Measurements from ENCODE around the gene ABCC4.
A peak's percentile ranks its signal among the peaks of the same experiment; 100 is the strongest.

The ABCC4 gene

DNA sequence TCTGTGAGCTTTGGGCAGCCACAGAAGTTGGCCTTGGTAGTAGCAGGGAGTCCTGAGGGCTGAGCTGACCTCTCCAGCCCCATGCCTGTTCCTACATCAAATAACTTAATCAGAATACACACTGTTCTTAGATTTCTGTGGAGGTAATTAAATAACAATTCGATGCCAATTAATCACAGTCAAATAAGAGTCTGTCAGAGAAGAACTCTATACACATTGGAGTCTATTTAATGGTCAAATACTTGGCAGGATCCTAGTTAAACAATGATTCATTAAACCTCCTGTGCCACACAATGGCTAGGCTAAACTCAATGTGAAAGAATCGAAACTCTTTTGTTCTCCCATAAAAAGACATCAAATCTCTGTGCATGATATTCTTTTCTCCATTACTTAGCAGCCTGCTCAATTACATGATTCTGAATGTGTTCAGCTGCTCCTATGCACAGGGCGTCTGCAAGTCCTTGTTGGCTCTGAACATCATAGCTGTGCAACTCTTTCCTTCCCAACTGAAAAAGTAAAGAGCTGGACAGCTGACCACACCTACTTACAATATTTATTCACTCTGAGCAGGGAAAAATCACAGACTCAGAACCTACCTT is 173.1 kb downstream of the ABCC4 start:
- 91% methylated on average over 3 of the region's 3 CpGs for WGBS, 2 experiments
- H3K27ac ChIP-seq (ENCODE audit: insufficient read depth, low read depth, low read length, poor library complexity, severe bottlenecking), result no peak overlapping the region
- H3K4me1 ChIP-seq (ENCODE audit: control insufficient read depth, insufficient read depth, low read length), result peaks cover 7% of the 10 kb centered on the region
- no peak overlapping the region for H3K4me3 ChIP-seq (ENCODE audit: insufficient read depth, low read depth, low read length)
- no peaks in the 10 kb centered on the region for H3K27me3 ChIP-seq (ENCODE audit: control insufficient read depth, insufficient read depth, low read length, poor library complexity, severe bottlenecking)
- H3K36me3 ChIP-seq (ENCODE audit: control insufficient read depth, insufficient read depth, low read length), result no peaks in the 10 kb centered on the region
- no peaks in the 10 kb centered on the region for H3K9me3 ChIP-seq (ENCODE audit: control insufficient read depth, low read length)

DNA sequence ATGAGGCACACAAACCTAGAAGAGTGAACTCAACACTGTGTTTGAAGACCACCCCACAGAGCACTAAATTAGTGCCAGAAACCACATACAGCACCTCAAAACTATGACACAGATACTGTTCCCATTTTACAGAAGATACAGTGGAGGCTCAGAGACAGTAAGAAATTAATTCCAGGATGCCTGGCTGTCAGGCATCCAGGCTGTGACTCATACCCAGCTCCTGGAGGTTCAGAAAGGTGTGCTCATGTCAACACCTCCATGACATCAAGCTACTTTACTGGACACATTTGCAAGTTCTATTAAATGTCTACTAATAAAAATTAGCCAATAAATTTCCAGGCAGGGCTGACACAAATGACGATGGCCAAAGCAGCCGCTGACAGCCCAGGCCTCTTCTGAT is 176.3 kb downstream of the ABCC4 start:
- no peak overlapping the region for H3K27ac ChIP-seq (ENCODE audit: insufficient read depth, low read depth, low read length, poor library complexity, severe bottlenecking)
- peaks cover 7% of the 10 kb centered on the region for H3K4me1 ChIP-seq (ENCODE audit: control insufficient read depth, insufficient read depth, low read length)
- 96 to 100% methylated on average over 2 of the region's 2 CpGs for WGBS, 2 experiments
- no peak overlapping the region for H3K4me3 ChIP-seq (ENCODE audit: insufficient read depth, low read depth, low read length)
- no peaks in the 10 kb centered on the region for H3K27me3 ChIP-seq (ENCODE audit: control insufficient read depth, insufficient read depth, low read length, poor library complexity, severe bottlenecking)
- no peaks in the 10 kb centered on the region for H3K9me3 ChIP-seq (ENCODE audit: control insufficient read depth, low read length)
- no peaks in the 10 kb centered on the region for H3K36me3 ChIP-seq (ENCODE audit: control insufficient read depth, insufficient read depth, low read length)

DNA sequence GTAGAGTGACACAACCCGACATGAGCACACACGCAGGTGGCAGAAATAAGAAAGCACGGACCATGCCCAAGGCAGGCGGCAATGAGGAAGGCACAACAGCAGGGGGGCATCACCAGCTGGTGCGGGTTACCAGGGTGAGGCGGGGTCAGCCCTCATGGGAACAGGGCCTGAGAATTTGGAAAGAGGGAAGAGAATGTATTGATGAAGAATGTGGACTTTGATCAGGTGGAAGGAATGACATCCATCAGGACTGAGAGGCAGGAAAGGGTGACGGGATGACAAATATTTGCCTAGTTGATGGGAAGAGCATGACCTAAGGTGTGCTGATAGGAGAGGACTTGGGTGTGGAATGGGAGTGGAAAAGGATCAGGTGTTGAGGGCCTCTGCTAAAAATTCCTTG is 177.5 kb downstream of the ABCC4 start:
- H3K4me1 ChIP-seq (ENCODE audit: control insufficient read depth, insufficient read depth, low read length), result peaks cover 7% of the 10 kb centered on the region
- no peaks in the 10 kb centered on the region for H3K27me3 ChIP-seq (ENCODE audit: control insufficient read depth, insufficient read depth, low read length, poor library complexity, severe bottlenecking)
- WGBS, 2 experiments, result 86 to 88% methylated on average over 7 of the region's 7 CpGs
- H3K27ac ChIP-seq (ENCODE audit: insufficient read depth, low read depth, low read length, poor library complexity, severe bottlenecking), result no peak overlapping the region
- no peaks in the 10 kb centered on the region for H3K36me3 ChIP-seq (ENCODE audit: control insufficient read depth, insufficient read depth, low read length)
- no peak overlapping the region for H3K4me3 ChIP-seq (ENCODE audit: insufficient read depth, low read depth, low read length)
- no peaks in the 10 kb centered on the region for H3K9me3 ChIP-seq (ENCODE audit: control insufficient read depth, low read length)

DNA sequence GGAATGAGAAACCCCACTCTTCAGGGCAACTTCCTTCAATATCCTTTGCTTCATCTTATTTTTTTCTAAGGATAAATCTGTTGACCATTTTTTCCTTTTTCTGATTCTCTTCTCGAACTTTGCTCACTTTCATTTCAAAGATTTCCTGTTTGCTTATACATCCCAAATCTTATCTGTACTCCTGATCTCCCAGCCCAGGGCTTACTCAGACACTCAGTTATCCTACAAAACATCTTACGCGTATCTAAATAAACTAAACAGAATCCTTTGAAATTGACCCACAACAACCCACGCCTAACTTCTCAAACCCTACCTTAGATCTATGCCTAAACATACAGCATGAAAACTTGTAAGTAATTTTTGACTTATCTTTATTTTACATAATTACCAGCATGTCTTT is 179.2 kb downstream of the ABCC4 start:
- Histone ChIP-seq H3K27ac (ENCODE audit: insufficient read depth, low read depth, low read length, poor library complexity, severe bottlenecking) (no peak overlapping the region), H3K4me1 (ENCODE audit: control insufficient read depth, insufficient read depth, low read length) (peaks cover 6% of the 10 kb centered on the region), H3K36me3 (ENCODE audit: control insufficient read depth, insufficient read depth, low read length) (no peaks in the 10 kb centered on the region), H3K4me3 (ENCODE audit: insufficient read depth, low read depth, low read length) (no peak overlapping the region), H3K9me3 (ENCODE audit: control insufficient read depth, low read length) (no peaks in the 10 kb centered on the region), H3K27me3 (ENCODE audit: control insufficient read depth, insufficient read depth, low read length, poor library complexity, severe bottlenecking) (no peaks in the 10 kb centered on the region)
- 94 to 96% methylated on average over 4 of the region's 4 CpGs for WGBS, 2 experiments

DNA sequence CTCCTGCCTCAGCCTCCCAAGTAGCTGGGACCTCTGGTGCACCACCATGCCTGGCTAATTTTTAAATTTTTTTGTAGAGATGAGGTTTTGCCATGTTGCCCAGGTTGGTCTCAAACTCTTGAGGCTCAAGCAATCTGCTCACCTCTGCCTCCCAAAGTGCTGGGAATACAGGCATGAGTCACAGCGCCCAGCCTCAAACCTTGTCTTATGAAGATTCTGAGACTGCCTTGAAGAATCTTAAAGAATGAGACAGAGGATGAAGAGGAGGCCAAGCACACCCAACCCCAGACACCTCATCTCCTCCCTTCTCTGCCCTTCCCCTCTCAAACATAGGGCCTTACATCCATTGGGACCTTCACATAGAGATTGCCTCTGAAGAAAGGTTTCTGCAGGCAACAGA is 179.7 kb downstream of the ABCC4 start:
- H3K36me3 ChIP-seq (ENCODE audit: control insufficient read depth, insufficient read depth, low read length), result no peaks in the 10 kb centered on the region
- H3K27ac ChIP-seq (ENCODE audit: insufficient read depth, low read depth, low read length, poor library complexity, severe bottlenecking), result no peak overlapping the region
- H3K27me3 ChIP-seq (ENCODE audit: control insufficient read depth, insufficient read depth, low read length, poor library complexity, severe bottlenecking), result no peaks in the 10 kb centered on the region
- H3K4me3 ChIP-seq (ENCODE audit: insufficient read depth, low read depth, low read length), result no peak overlapping the region
- 92% methylated on average over 1 of the region's 1 CpG for WGBS, 2 experiments
- H3K4me1 ChIP-seq (ENCODE audit: control insufficient read depth, insufficient read depth, low read length), result peaks cover 10% of the 10 kb centered on the region
- H3K9me3 ChIP-seq (ENCODE audit: control insufficient read depth, low read length), result no peaks in the 10 kb centered on the region

DNA sequence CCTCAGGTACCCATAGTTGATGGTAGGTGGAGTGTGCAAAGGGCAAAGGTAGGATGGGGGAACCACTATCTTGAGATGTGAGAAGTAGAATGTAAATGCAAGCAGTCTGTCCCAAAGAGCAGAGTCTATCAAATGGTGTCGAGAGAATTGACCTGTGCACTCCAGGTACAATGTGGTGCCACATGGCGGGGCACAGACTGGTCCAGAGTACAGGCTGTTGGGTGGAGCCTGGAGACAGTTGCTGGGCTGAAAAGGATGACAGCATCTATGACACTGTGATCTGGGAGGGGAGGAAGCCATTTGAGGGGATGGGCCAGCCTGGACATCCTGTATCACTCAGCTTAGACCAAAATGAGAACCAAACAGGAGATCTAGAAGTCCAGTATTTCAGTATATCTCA is 180.6 kb downstream of the ABCC4 start:
- H3K27me3 ChIP-seq (ENCODE audit: control insufficient read depth, insufficient read depth, low read length, poor library complexity, severe bottlenecking), result no peaks in the 10 kb centered on the region
- no peaks in the 10 kb centered on the region for H3K9me3 ChIP-seq (ENCODE audit: control insufficient read depth, low read length)
- no peaks in the 10 kb centered on the region for H3K36me3 ChIP-seq (ENCODE audit: control insufficient read depth, insufficient read depth, low read length)
- no peak overlapping the region for H3K4me3 ChIP-seq (ENCODE audit: insufficient read depth, low read depth, low read length)
- peaks cover 11% of the 10 kb centered on the region for H3K4me1 ChIP-seq (ENCODE audit: control insufficient read depth, insufficient read depth, low read length)
- no peak overlapping the region for H3K27ac ChIP-seq (ENCODE audit: insufficient read depth, low read depth, low read length, poor library complexity, severe bottlenecking)
- 92 to 94% methylated on average over 2 of the region's 2 CpGs for WGBS, 2 experiments

DNA sequence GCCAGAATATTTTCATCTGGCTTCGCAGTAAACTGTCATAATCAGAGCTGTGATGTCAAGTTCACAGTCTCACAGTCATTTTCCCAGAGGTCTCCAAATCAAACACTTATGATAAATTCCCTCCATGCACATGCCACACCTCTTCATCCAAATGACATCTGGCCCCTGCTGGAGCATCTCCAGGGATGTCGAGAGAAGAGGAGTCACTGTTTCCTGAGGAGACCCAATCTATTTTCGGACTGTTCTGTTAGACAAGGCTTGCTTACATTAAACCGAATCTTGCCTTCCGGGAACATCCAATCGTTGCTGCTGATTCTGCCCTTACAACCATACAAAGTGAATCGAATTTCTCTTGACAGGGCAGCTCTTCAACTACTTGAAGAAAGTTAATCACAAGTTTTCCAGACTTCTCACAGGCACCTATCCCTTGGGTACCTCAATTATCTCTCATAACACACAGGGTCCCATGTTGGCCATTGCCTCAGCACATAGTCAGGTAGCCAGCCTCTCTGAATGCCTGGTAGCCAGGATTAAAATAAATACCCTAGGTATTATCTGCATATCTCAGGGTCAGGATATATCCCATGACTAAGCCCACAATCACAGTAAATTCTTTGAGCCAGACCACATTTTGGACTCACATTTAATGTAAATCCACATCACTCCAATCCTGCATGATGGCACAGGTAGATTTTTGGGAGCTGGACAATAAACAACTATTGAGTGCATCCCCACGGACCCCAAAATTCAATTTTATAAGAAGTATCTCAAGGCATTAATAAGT is 182.5 kb downstream of the ABCC4 start:
- peaks cover 29% of the 10 kb centered on the region for H3K4me1 ChIP-seq (ENCODE audit: control insufficient read depth, insufficient read depth, low read length)
- WGBS, 2 experiments, result 94 to 96% methylated on average over 8 of the region's 8 CpGs
- H3K9me3 ChIP-seq (ENCODE audit: control insufficient read depth, low read length), result no peaks in the 10 kb centered on the region
- no peaks in the 10 kb centered on the region for H3K36me3 ChIP-seq (ENCODE audit: control insufficient read depth, insufficient read depth, low read length)
- H3K27ac ChIP-seq (ENCODE audit: insufficient read depth, low read depth, low read length, poor library complexity, severe bottlenecking), result no peak overlapping the region
- no peaks in the 10 kb centered on the region for H3K27me3 ChIP-seq (ENCODE audit: control insufficient read depth, insufficient read depth, low read length, poor library complexity, severe bottlenecking)
- no peak overlapping the region for H3K4me3 ChIP-seq (ENCODE audit: insufficient read depth, low read depth, low read length)

DNA sequence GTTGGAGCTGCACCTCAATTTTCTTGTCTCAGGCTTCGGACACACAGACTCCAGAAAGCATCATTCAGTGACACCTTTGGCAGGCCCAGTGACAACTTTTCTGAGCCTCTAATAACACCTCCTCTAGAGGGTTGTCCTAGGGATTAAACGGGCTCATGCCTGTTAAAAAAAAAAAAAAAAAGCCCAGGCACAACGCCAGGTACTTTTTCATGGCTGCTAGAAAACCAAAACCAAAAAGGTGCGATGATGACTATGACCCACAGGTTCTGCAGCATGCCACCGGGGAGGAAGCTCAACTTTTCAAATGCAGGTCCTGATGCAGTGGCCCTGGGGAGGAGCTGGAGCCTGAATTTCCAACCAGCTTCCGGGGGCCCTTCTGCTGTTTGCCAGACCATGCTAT is 184.2 kb downstream of the ABCC4 start:
- H3K27ac ChIP-seq (ENCODE audit: insufficient read depth, low read depth, low read length, poor library complexity, severe bottlenecking), result no peak overlapping the region
- no peaks in the 10 kb centered on the region for H3K9me3 ChIP-seq (ENCODE audit: control insufficient read depth, low read length)
- no peaks in the 10 kb centered on the region for H3K36me3 ChIP-seq (ENCODE audit: control insufficient read depth, insufficient read depth, low read length)
- no peak overlapping the region for H3K4me3 ChIP-seq (ENCODE audit: insufficient read depth, low read depth, low read length)
- no peaks in the 10 kb centered on the region for H3K27me3 ChIP-seq (ENCODE audit: control insufficient read depth, insufficient read depth, low read length, poor library complexity, severe bottlenecking)
- WGBS, 2 experiments, result 86 to 88% methylated on average over 6 of the region's 6 CpGs
- peaks cover 44% of the 10 kb centered on the region for H3K4me1 ChIP-seq (ENCODE audit: control insufficient read depth, insufficient read depth, low read length)

DNA sequence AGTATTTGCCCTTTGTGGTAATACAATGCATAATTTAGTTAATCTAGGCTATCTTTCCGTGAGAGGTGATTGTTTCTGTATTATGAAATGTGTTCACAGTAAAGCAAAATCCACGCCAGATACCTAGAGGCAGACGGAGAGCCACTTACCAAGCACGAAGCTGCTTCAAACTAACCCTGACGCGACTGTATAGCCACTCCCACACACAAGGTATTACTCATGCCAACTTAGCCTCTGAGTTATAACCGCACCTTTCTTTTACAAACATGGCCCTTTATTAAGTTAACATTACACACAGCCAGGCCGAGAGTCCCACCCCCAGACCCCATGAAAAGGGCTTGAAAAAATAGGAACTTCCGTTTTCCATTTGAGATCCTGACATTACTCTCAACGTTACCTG is 185.7 kb downstream of the ABCC4 start:
- H3K27me3 ChIP-seq (ENCODE audit: control insufficient read depth, insufficient read depth, low read length, poor library complexity, severe bottlenecking), result no peaks in the 10 kb centered on the region
- 86 to 88% methylated on average over 10 of the region's 10 CpGs for WGBS, 2 experiments
- no peak overlapping the region for H3K27ac ChIP-seq (ENCODE audit: insufficient read depth, low read depth, low read length, poor library complexity, severe bottlenecking)
- no peak overlapping the region for H3K4me3 ChIP-seq (ENCODE audit: insufficient read depth, low read depth, low read length)
- no peaks in the 10 kb centered on the region for H3K36me3 ChIP-seq (ENCODE audit: control insufficient read depth, insufficient read depth, low read length)
- peaks cover 46% of the 10 kb centered on the region for H3K4me1 ChIP-seq (ENCODE audit: control insufficient read depth, insufficient read depth, low read length)
- H3K9me3 ChIP-seq (ENCODE audit: control insufficient read depth, low read length), result no peaks in the 10 kb centered on the region

DNA sequence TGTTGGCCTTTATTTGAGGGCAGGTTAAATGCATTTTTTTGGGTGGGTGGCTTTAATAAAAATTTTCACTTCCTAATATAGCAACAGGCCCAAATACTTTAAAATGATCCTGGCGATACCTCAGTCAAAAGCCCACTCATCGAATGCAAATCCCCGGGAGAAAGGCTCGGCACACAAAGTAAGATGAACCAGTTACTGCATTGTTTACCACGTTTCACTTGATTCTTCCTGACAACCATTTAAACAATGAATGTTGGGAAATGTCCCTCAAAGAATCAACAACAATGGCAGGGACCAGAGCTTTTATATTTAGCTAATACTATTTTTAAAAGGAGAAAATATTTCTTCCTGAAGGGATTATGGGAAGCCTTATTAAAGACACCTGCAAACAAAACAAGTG is 187.7 kb downstream of the ABCC4 start:
- WGBS, 2 experiments, result 23 to 29% methylated on average over 5 of the region's 5 CpGs
- H3K27me3 ChIP-seq (ENCODE audit: control insufficient read depth, insufficient read depth, low read length, poor library complexity, severe bottlenecking), result no peaks in the 10 kb centered on the region
- H3K4me1 ChIP-seq (ENCODE audit: control insufficient read depth, insufficient read depth, low read length), result peaks cover 46% of the 10 kb centered on the region
- peak overlapping the region; percentile 85 for H3K27ac ChIP-seq (ENCODE audit: insufficient read depth, low read depth, low read length, poor library complexity, severe bottlenecking)
- H3K4me3 ChIP-seq (ENCODE audit: insufficient read depth, low read depth, low read length), result no peak overlapping the region
- no peaks in the 10 kb centered on the region for H3K9me3 ChIP-seq (ENCODE audit: control insufficient read depth, low read length)
- H3K36me3 ChIP-seq (ENCODE audit: control insufficient read depth, insufficient read depth, low read length), result no peaks in the 10 kb centered on the region

Measured in ectodermal cell (in vitro differentiated cells).